ENCODE measurements around the gene MLPH. TPM values are rescaled to one million over a fixed set of nuclear protein-coding genes. Genes with fewer than 3 reads are reported as not detected.

Gene MLPH
- total and polyA plus RNA-seq, 5 donors: 57.8 to 189 (median 138) TPM

DNA sequence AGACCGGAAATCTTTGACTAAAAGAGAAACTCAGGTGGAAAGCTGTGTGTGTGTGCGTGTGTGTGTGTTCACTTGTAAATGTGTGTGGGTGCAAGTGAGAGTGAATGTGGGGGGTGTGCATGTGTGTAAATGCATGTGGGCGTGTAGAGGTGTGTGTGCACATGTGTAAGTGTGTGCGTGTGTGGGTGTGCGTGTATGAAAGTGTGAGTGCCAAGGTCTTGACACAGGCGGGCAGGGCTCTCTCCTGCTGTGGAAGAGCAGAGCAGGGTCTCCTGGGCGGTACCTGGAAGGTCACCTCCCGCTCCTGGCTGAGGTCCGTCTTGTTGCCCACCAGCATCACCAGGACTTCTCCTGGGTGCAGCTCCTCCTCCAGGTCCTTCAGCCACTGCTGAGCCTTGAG is 89.9 kb downstream of the MLPH start:
- no peak for ATAC-seq
- peak in 1 of 3 donors; percentile 31 for DNase-seq
- Histone ChIP-seq H3K9me3 (ENCODE audit: control insufficient read depth, low read length) (no peaks in the 10 kb centered on the region), H3K27ac (ENCODE audit: low read length) (no peak overlapping the region), H3K4me3 (ENCODE audit: low read length) (no peak overlapping the region), H3K27me3 (ENCODE audit: control insufficient read depth, insufficient read depth) (no peaks in the 10 kb centered on the region), H3K4me1 (ENCODE audit: control insufficient read depth, insufficient read depth, low read length) (no peaks in the 10 kb centered on the region)
- WGBS: 94% methylated on average over 9 of the region's 9 CpGs
- intact Hi-C loops (cut with DNase I): loop anchor here in 2 of 4 donors (10.0 kb wide), 2 partner anchors 152 to 452 kb away; no protein-coding TSS in a partner anchor

DNA sequence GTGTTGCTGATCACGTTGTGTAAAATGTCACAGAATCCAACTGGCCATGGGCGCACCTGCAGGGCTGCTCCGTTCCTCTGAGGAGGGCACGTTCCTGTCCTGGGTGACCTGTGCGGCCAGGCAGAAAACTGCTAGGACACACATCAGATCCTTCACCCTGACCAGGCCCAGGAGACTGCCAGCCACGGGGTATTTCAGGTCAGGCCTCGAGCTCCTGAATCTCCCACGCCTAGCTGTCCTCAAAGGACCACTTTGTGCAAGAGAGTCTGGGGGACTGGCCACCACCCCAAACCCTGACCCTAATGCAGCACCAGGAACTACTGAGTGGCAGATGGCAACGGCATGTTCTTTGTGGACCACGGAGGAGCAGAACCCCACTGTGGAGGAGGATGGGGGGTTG is 90.4 kb downstream of the MLPH start:
- WGBS: 94% methylated on average over 10 of the region's 10 CpGs
- H3K9me3 ChIP-seq (ENCODE audit: control insufficient read depth, low read length): no peaks in the 10 kb centered on the region
- ATAC-seq (no peak), DNase-seq (peak in 1 of 3 donors; percentile 40)
- H3K4me1 ChIP-seq (ENCODE audit: control insufficient read depth, insufficient read depth, low read length): no peaks in the 10 kb centered on the region
- H3K27ac ChIP-seq (ENCODE audit: low read length): no peak overlapping the region
- intact Hi-C loops (cut with DNase I): loop anchor here in 2 of 4 donors (10.0 kb wide), 2 partner anchors 153 to 453 kb away; no protein-coding TSS in a partner anchor
- H3K27me3 ChIP-seq (ENCODE audit: control insufficient read depth, insufficient read depth): no peaks in the 10 kb centered on the region
- H3K4me3 ChIP-seq (ENCODE audit: low read length): no peak overlapping the region

DNA sequence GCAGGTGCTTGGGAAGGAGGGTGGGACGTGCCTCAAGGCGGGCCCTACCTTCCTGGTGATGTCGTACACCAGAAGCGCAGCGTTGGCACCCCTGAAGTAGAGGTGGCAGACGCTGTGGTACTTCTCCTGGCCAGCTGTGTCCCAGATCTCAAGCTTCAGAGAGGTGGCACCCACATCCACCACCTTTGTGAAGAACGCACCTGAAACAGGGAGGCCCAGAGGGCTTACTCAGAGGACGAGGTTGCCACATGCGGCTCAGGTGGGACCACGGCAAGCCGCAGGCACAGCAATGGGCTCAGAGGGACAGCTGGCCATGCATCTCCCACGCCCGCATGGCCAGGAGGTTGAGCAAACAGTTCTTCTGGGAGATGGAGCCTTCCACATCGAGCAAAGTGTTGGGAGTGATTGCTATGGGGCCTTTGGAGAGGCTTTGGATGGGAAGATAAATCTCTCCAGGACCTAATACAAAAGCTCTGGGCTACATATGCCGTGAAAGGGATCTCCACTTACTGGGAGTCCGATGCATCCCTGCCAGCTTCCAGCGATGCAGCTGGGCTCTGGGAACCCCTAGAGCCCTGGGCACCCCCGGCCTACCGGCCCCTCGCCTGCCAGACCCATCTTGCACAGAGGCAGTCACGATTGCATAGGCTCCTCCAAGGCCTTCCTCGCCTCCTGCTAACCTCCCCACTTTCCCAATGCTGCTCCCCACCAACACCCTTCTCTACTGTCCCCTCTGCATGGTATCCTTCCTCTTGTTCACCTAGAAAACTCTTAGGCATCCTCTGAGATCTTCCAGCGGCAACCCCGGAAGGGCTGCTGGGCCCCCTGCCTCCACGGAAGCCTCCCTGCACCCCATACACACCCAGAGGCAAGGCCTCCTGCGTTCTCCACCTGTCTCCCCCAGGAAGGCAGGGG is 91.2 kb downstream of the MLPH start:
- Histone ChIP-seq H3K4me1 (ENCODE audit: control insufficient read depth, insufficient read depth, low read length) (no peaks in the 10 kb centered on the region), H3K27ac (ENCODE audit: low read length) (no peak overlapping the region), H3K4me3 (ENCODE audit: low read length) (no peak overlapping the region), H3K9me3 (ENCODE audit: control insufficient read depth, low read length) (no peaks in the 10 kb centered on the region), H3K27me3 (ENCODE audit: control insufficient read depth, insufficient read depth) (no peaks in the 10 kb centered on the region)
- DNase-seq: peak in 1 of 3 donors; percentile 25
- 94% methylated on average over 26 of the region's 26 CpGs for WGBS
- no peak for ATAC-seq
- intact Hi-C loops (cut with DNase I): loop anchor here in 2 of 4 donors (10.0 kb wide), 2 partner anchors 153 to 453 kb away; no protein-coding TSS in a partner anchor

DNA sequence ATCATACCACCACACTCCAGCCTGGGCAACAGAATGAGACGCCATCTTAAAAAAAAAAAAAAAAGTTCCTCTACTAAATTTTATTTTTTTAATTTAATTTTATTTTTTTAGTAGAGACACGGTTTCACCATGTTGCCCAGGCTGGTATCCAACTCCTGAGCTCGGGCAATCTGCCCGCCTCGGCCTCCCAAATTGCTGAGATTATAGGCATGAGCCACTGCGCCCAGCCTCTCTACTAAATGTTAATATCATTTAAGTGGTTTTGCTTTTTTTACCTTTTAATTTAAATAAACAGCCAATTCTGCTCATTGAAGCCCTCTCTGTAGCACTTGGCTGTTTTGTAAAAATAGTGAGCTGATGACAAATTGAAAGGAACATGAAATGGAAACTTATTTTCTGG is 94.3 kb downstream of the MLPH start:
- intact Hi-C loops (cut with DNase I): loop anchor here in 2 of 4 donors (5.0 to 10.0 kb wide), 3 partner anchors 93 to 166 kb away; no protein-coding TSS in a partner anchor
- no peaks in the 10 kb centered on the region for H3K27me3 ChIP-seq (ENCODE audit: control insufficient read depth, insufficient read depth)
- H3K27ac ChIP-seq (ENCODE audit: low read length): no peak overlapping the region
- whole genome bisulfite sequencing: 71% methylated on average over 6 of the region's 6 CpGs
- no peaks in the 10 kb centered on the region for H3K4me1 ChIP-seq (ENCODE audit: control insufficient read depth, insufficient read depth, low read length)
- ATAC-seq (no peak), DNase-seq (peak in 1 of 3 donors; percentile 62)
- H3K9me3 ChIP-seq (ENCODE audit: control insufficient read depth, low read length): no peaks in the 10 kb centered on the region
- no peak overlapping the region for H3K4me3 ChIP-seq (ENCODE audit: low read length)

DNA sequence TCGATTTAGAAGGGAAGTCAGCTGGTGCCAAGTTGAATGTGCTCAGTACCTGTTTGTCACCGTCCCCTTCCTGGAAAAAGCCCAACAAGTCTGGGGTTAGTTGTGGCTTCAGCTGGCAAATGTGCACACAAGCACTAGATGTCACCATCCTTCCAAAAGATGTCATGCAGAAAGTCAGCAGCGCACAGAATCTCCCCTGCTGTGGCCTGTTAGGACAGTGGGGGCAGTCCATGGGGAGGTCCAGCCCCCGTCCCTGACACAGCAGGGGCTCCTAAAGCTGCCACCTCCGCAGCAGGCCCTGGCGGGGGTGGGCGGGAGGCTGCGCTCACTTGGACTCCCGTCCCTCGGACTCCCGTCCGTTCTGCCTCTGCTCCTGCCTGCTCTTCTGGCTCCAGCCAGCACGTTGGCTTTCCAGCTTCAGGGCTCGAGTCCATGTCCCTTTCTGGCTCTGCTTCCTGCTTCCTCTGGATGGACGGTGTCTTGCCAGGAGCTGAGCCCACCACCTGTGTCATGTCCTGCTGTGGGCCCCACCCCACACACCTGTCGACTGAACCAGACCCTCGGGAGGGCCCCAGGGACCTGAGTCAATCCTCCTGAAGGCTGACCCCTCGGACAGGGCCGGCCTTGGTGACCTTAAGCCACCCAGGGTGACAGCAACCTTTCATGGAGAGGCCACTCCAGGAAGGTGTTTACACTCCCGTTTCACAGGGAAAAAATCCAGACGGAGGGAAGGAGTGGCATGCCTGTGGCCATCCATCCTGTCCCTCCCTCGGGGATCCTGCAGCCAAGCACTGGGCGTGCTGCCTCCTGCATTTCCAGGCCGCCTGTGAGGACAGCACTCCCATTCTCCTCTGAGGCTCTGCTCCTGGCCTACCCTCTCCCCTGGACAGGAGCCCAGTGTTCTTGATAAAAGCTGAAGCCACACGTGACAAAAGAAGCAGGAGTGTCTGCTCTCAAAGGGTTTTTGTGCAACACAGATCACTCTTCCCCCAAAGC is 95.0 kb downstream of the MLPH start:
- DNase-seq: peak; percentile 76 to 92 (median 91)
- intact Hi-C loops (cut with DNase I): loop anchor here in 2 of 4 donors (5.0 to 10.0 kb wide), 3 partner anchors 93 to 165 kb away; no protein-coding TSS in a partner anchor
- Histone ChIP-seq H3K27me3 (ENCODE audit: control insufficient read depth, insufficient read depth) (no peaks in the 10 kb centered on the region), H3K4me3 (ENCODE audit: low read length) (no peak overlapping the region), H3K4me1 (ENCODE audit: control insufficient read depth, insufficient read depth, low read length) (no peaks in the 10 kb centered on the region), H3K27ac (ENCODE audit: low read length) (peak overlapping the region; percentile 54), H3K9me3 (ENCODE audit: control insufficient read depth, low read length) (no peaks in the 10 kb centered on the region)
- WGBS: 12% methylated on average over 25 of the region's 25 CpGs
- ATAC-seq: peak; percentile 90 to 92

DNA sequence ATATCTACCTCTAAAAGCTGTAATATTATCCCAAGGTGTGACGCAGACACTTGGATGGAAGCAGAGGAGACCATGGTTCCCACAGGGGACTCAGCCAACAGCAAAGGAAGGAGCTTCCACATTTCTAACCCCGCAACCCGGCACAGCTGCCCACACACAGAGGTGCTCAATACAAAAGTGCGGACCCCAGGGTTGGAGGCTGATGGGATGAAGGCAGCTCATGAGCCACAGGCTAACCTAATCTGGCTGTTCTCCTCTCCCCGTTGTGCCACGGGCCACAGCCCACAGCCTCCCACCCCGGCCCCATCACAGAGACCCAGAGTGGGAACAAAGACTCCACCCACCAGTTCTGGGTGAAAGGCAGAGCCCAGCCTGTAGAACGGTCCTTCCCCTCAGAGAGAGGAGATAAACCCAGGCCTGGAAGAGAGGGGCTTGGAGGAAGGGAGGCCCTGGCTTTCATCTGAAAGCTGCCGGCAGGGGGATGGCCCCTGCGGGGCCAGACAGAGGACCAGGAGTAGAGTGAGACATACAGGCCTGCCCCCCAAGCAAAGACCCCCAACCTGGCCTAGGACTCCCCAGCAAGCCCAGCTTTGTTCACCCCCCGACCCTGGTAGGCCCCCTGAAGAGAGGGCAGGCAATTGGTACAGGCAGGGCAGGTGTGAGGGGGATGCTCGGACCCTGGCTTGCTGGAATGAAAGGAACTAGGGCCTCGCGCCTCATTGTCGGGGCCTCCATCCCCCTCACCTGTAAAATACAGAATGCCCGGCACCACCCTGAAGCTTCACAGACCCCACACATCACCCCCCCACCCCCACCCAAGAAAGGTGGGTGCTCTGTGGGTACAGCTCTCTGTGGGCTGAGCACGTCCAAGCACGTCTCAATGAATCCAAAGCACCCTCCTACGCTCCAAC is 96.6 kb downstream of the MLPH start:
- ATAC-seq: no peak
- Histone ChIP-seq H3K27me3 (ENCODE audit: control insufficient read depth, insufficient read depth) (no peaks in the 10 kb centered on the region), H3K4me3 (ENCODE audit: low read length) (no peak overlapping the region), H3K27ac (ENCODE audit: low read length) (no peak overlapping the region), H3K4me1 (ENCODE audit: control insufficient read depth, insufficient read depth, low read length) (no peaks in the 10 kb centered on the region), H3K9me3 (ENCODE audit: control insufficient read depth, low read length) (no peaks in the 10 kb centered on the region)
- WGBS: 85% methylated on average over 19 of the region's 19 CpGs
- intact Hi-C loops (cut with DNase I): loop anchor here in 3 of 4 donors (2.0 to 10.0 kb wide), 4 partner anchors 91 to 164 kb away; no protein-coding TSS in a partner anchor
- DNase-seq: peak in 1 of 3 donors; percentile 30

DNA sequence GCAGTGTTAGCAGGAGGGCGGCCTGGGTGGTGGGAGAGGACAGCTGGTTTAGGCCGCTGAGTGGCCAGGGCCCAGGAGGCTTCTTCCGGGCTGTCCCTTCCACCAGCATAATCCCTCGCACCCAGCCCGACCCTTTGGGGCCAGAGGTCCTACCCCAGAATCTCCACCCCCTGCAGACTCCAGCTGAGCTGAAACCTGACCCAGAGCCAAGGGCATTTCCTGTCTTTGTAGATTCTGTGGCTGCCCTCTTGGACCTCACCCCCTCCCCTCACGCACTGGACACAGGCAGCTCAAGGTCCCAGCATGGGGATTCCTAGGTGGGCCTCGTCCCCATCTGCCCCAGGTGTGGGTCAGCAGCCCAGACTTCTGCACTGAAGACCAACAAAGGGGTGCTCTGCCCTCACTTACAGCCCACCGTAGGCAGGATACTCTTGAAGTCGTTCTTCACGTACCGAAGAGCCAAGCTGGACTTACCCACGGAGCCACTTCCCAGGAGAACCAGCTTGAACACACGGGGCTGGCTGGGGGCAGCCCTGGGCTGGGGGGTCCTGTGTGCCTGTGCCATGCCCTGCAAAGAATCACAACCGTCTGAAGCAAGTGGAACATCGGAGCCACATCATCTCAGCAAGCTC is 98.7 kb downstream of the MLPH start:
- intact Hi-C loops (cut with DNase I): loop anchor here in 3 of 4 donors (2.0 to 10.0 kb wide), 3 partner anchors 89 to 162 kb away; no protein-coding TSS in a partner anchor

DNA sequence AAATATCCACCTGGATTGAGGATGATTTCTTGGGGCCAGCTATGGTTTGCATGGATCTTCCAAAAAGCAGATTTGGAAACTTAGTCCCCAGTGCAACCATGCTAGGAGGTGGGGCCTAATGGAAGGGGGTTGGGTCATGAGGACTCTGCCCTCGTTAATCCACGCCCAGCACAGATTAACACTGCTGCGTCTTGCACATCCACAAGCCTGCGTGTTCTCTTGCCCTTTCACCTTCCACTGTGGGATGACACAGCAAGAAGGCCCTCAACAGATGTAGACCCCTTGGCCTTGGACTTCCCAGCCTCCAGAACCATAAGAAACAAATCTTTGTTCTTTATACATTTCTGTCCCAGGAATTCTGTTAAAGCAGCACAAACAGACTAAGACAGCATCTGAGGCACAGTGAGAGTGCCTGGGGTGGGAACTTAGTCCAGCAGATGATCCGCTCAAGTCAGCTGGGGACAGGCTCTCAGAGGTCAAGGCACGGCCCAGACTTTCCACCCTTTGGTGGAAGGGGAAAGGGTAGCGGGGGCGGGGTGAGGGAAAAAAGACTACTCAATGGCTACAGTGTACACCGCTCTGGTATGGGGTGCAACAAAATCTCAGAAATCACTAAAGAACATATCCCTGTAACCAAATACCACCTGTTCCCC is 101.1 kb downstream of the MLPH start:
- intact Hi-C loops (cut with DNase I): loop anchor here in 2 of 4 donors (5.0 to 10.0 kb wide), 2 partner anchors 87 to 159 kb away; no protein-coding TSS in a partner anchor
- peaks cover 5% of the 10 kb centered on the region for H3K4me1 ChIP-seq (ENCODE audit: control insufficient read depth, insufficient read depth, low read length)
- 94% methylated on average over 9 of the region's 9 CpGs for WGBS

More for the DNA sequence above, 98.7 kb downstream of the MLPH start:
- ATAC-seq (no peak), DNase-seq (peak in 1 of 3 donors; percentile 37)
- no peak overlapping the region for H3K27ac ChIP-seq (ENCODE audit: low read length)
- 90% methylated on average over 15 of the region's 15 CpGs for WGBS
- no peaks in the 10 kb centered on the region for H3K27me3 ChIP-seq (ENCODE audit: control insufficient read depth, insufficient read depth)
- H3K4me1 ChIP-seq (ENCODE audit: control insufficient read depth, insufficient read depth, low read length): peaks cover 5% of the 10 kb centered on the region
- no peak overlapping the region for H3K4me3 ChIP-seq (ENCODE audit: low read length)
- no peaks in the 10 kb centered on the region for H3K9me3 ChIP-seq (ENCODE audit: control insufficient read depth, low read length)

More for the DNA sequence above, 101.1 kb downstream of the MLPH start:
- ATAC-seq: no peak
- Histone ChIP-seq H3K9me3 (ENCODE audit: control insufficient read depth, low read length) (no peaks in the 10 kb centered on the region), H3K4me3 (ENCODE audit: low read length) (no peak overlapping the region), H3K27me3 (ENCODE audit: control insufficient read depth, insufficient read depth) (no peaks in the 10 kb centered on the region), H3K27ac (ENCODE audit: low read length) (no peak overlapping the region)
- no peak for DNase-seq

Data from right cardiac atrium (tissue), 5 donors.